Islet of Langerhans (tissue), 1 donor: ENCODE data around the gene SNAPC4.

Source experiments
- FAIRE-seq: peaks from one replicate; lab custom pipeline; 2011; peaks lifted over from hg19 to GRCh38; lab: Jason Lieb, UNC

SNAPC4 gene

GRCh38 chr9:136400038-136400834 is at the start of gene SNAPC4:
Gene SNAPC4, minus strand, starts transcription at chr9:136400170. Its CDS starts 1,742 bp downstream, at chr9:136398428.
- no peak for FAIRE-seq

GRCh38 chr9:136448655-136449054 is 48.7 kb upstream of the SNAPC4 start:
- FAIRE-seq = no peak

- FAIRE-seq = no peak
Observed at GRCh38 chr9:136447173-136447778, 47.3 kb upstream of the SNAPC4 start.

GRCh38 chr9:136445799-136446198 is 45.8 kb upstream of the SNAPC4 start:
- FAIRE-seq = no peak

GRCh38 chr9:136444102-136444501 is 44.1 kb upstream of the SNAPC4 start:
- no peak for FAIRE-seq

GRCh38 chr9:136443687-136444086 is 43.7 kb upstream of the SNAPC4 start:
- no peak for FAIRE-seq

- no peak for FAIRE-seq
Observed at GRCh38 chr9:136443087-136443486, 43.1 kb upstream of the SNAPC4 start.

- no peak for FAIRE-seq
Observed at GRCh38 chr9:136442265-136442664, 42.3 kb upstream of the SNAPC4 start.

GRCh38 chr9:136441681-136442245 is 41.8 kb upstream of the SNAPC4 start:
- FAIRE-seq = no peak

- no peak for FAIRE-seq
Observed at GRCh38 chr9:136441191-136441680, 41.3 kb upstream of the SNAPC4 start.

- no peak for FAIRE-seq
Observed at GRCh38 chr9:136439481-136440408, 39.8 kb upstream of the SNAPC4 start, which contains the start of gene INPP5E. Gene INPP5E, minus strand, starts transcription at chr9:136439845. Its CDS starts 426 bp downstream, at chr9:136439419.

GRCh38 chr9:136438548-136439480 is 38.8 kb upstream of the SNAPC4 start:
- FAIRE-seq = no peak

- no peak for FAIRE-seq
Observed at GRCh38 chr9:136437839-136438547, 38.0 kb upstream of the SNAPC4 start.

GRCh38 chr9:136437430-136437829 is 37.5 kb upstream of the SNAPC4 start:
- FAIRE-seq = no peak

GRCh38 chr9:136436055-136436634 is 36.2 kb upstream of the SNAPC4 start:
- no peak for FAIRE-seq

GRCh38 chr9:136434580-136435169 is 34.7 kb upstream of the SNAPC4 start:
- no peak for FAIRE-seq

GRCh38 chr9:136433849-136434579 is 34.0 kb upstream of the SNAPC4 start:
- no peak for FAIRE-seq

GRCh38 chr9:136433043-136433715 is 33.2 kb upstream of the SNAPC4 start:
- no peak for FAIRE-seq
